ENCODE data around the gene CALU. TPM values are rescaled to one million over a fixed set of nuclear protein-coding genes. Genes with fewer than 3 reads are reported as not detected.

CALU gene
- total and polyA plus RNA-seq, 10 donors, result 7.9 to 98.8 (median 58.9) TPM

GRCh38 chr7:128791972-128792327, 52.8 kb downstream of the CALU start:
- Histone ChIP-seq H3K4me3 (peak overlapping the region; percentile 51 to 85 (median 78)), H3K4me1 (peaks cover 0 to 32% (median 22%) of the 10 kb centered on the region in 6 donors), H3K36me3 (no peaks in the 10 kb centered on the region), H3K27ac (peak overlapping the region in 1 of 8 donors; percentile 63), H3K9me3 (no peaks in the 10 kb centered on the region), H3K27me3 (replicated peaks in 1 of 7) (peaks cover 0 to 26% (median 0%) of the 10 kb centered on the region in 7 donors)
- intact Hi-C loops (cut with DNase I; ENCODE audit: low total_unique reads), result no loop called here
- no peak for DNase-seq
- no peak for TF ChIP-seq POLR2A (IDR thresholded peaks at IDR 0.05)
- TF ChIP-seq POLR2AphosphoS5 (IDR thresholded peaks at IDR 0.05), result no peak
- TF ChIP-seq, protein P1, sequence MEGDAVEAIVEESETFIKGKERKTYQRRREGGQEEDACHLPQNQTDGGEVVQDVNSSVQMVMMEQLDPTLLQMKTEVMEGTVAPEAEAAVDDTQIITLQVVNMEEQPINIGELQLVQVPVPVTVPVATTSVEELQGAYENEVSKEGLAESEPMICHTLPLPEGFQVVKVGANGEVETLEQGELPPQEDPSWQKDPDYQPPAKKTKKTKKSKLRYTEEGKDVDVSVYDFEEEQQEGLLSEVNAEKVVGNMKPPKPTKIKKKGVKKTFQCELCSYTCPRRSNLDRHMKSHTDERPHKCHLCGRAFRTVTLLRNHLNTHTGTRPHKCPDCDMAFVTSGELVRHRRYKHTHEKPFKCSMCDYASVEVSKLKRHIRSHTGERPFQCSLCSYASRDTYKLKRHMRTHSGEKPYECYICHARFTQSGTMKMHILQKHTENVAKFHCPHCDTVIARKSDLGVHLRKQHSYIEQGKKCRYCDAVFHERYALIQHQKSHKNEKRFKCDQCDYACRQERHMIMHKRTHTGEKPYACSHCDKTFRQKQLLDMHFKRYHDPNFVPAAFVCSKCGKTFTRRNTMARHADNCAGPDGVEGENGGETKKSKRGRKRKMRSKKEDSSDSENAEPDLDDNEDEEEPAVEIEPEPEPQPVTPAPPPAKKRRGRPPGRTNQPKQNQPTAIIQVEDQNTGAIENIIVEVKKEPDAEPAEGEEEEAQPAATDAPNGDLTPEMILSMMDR (IDR thresholded peaks at IDR 0.05 in 8 of 11, conservative IDR thresholded peaks at IDR 0.05 in 3 of 11), result no peak
- 35 to 55% (median 48%) methylated on average over 8 to 9 of the region's 9 CpGs for WGBS, 5 donors

GRCh38 chr7:128792471-128793180, 53.5 kb downstream of the CALU start:
- 48 to 62% (median 55%) methylated on average over 9 to 10 of the region's 10 CpGs for WGBS, 5 donors
- Histone ChIP-seq H3K27me3 (replicated peaks in 1 of 7) (peaks cover 0 to 26% (median 0%) of the 10 kb centered on the region in 7 donors), H3K36me3 (no peaks in the 10 kb centered on the region), H3K9me3 (no peaks in the 10 kb centered on the region), H3K27ac (no peak overlapping the region), H3K4me1 (peaks cover 0 to 32% (median 22%) of the 10 kb centered on the region in 6 donors), H3K4me3 (no peak overlapping the region)
- no peak for DNase-seq
- TF ChIP-seq, protein P1 (IDR thresholded peaks at IDR 0.05 in 8 of 11, conservative IDR thresholded peaks at IDR 0.05 in 3 of 11), result no peak
- no peak for TF ChIP-seq POLR2AphosphoS5 (IDR thresholded peaks at IDR 0.05)
- TF ChIP-seq POLR2A (IDR thresholded peaks at IDR 0.05), result no peak
- intact Hi-C loops (cut with DNase I; ENCODE audit: low total_unique reads), result no loop called here

- no peaks in the 10 kb centered on the region for H3K9me3 ChIP-seq
- H3K4me1 ChIP-seq, result peaks cover 0 to 32% (median 22%) of the 10 kb centered on the region in 6 donors
- H3K36me3 ChIP-seq, result no peaks in the 10 kb centered on the region
- H3K27me3 ChIP-seq (replicated peaks in 1 of 7), result peaks cover 0 to 26% (median 0%) of the 10 kb centered on the region in 7 donors
- 85 to 94% (median 91%) methylated on average over 5 of the region's 5 CpGs for WGBS, 5 donors
- H3K27ac ChIP-seq, result no peak overlapping the region
- DNase-seq, result no peak
- intact Hi-C loops (cut with DNase I; ENCODE audit: low total_unique reads), result no loop called here
- no peak for TF ChIP-seq POLR2A (IDR thresholded peaks at IDR 0.05)
- TF ChIP-seq, protein P1 (IDR thresholded peaks at IDR 0.05 in 8 of 11, conservative IDR thresholded peaks at IDR 0.05 in 3 of 11), result no peak
- TF ChIP-seq POLR2AphosphoS5 (IDR thresholded peaks at IDR 0.05), result no peak
- H3K4me3 ChIP-seq, result no peak overlapping the region
Measured at GRCh38 chr7:128793181-128793547, 54.0 kb downstream of the CALU start.

- WGBS, 5 donors, result 49 to 62% (median 58%) methylated on average over 3 of the region's 3 CpGs
- Histone ChIP-seq H3K4me1 (peaks cover 0 to 32% (median 22%) of the 10 kb centered on the region in 6 donors), H3K9me3 (no peaks in the 10 kb centered on the region), H3K27me3 (replicated peaks in 1 of 7) (peaks cover 0 to 26% (median 0%) of the 10 kb centered on the region in 7 donors), H3K27ac (no peak overlapping the region), H3K4me3 (no peak overlapping the region), H3K36me3 (no peaks in the 10 kb centered on the region)
- intact Hi-C loops (cut with DNase I; ENCODE audit: low total_unique reads), result no loop called here
- DNase-seq, result no peak
- TF ChIP-seq, protein P1 (IDR thresholded peaks at IDR 0.05 in 8 of 11, conservative IDR thresholded peaks at IDR 0.05 in 3 of 11), result no peak
- no peak for TF ChIP-seq POLR2AphosphoS5 (IDR thresholded peaks at IDR 0.05)
- no peak for TF ChIP-seq POLR2A (IDR thresholded peaks at IDR 0.05)
Measured at GRCh38 chr7:128794020-128794419, 54.9 kb downstream of the CALU start.

All from spleen (tissue), 11 donors.